GM12891 (cell line): Measurements from ENCODE around the gene PREPL.

Source experiments
- PAX5 ChIP-seq: IDR thresholded peaks from 2 replicates; pipeline ENCODE4 v1.6.1; 2011; ENCODE audit warnings: low read length, moderate library complexity, mild to moderate bottlenecking; ENCODE audit not compliant: insufficient read depth, severe bottlenecking
- POLR2A ChIP-seq: IDR thresholded peaks from 2 replicates; pipeline ENCODE4 v1.6.1; 2011; ENCODE audit warnings: low read depth, low read length, control low read depth
- POLR2AphosphoS5 ChIP-seq: IDR thresholded peaks from 2 replicates; pipeline ENCODE4 v1.6.1; 2011; ENCODE audit warnings: low read depth, low read length, control low read depth
- POU2F2 ChIP-seq: IDR thresholded peaks from 2 replicates; pipeline ENCODE4 v1.6.1; 2011; ENCODE audit warnings: low read depth, mild to moderate bottlenecking, control low read depth, low read length, moderate library complexity
- SPI1 ChIP-seq: IDR thresholded peaks from 2 replicates; pipeline ENCODE4 v1.6.1; 2011; ENCODE audit warnings: low read depth, low read length, control low read depth
- TAF1 ChIP-seq: IDR thresholded peaks from 2 replicates; pipeline ENCODE4 v1.6.1; 2011; ENCODE audit warnings: low read depth, low read length, control low read depth

- TF ChIP-seq POLR2A (no peak), POLR2AphosphoS5 (no peak), TAF1 (no peak), PAX5 (no peak), POU2F2 (no peak), SPI1 (no peak)
Measured at GRCh38 chr2:44377486-44377885, 16.2 kb upstream of the PREPL start.
